Measurements from ENCODE around the gene WDR82.
A peak's percentile ranks its signal among the peaks of the same experiment; 100 is the strongest.

WDR82 gene, protein sequence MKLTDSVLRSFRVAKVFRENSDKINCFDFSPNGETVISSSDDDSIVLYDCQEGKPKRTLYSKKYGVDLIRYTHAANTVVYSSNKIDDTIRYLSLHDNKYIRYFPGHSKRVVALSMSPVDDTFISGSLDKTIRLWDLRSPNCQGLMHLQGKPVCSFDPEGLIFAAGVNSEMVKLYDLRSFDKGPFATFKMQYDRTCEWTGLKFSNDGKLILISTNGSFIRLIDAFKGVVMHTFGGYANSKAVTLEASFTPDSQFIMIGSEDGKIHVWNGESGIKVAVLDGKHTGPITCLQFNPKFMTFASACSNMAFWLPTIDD

GRCh38 chr3:52278510-52279069 lies at the start of gene WDR82:
TSS of gene WDR82 (minus strand) at chr3:52278649. CDS start at chr3:52278361, 288 bp downstream.
- DNase-seq (ENCODE audit: low read depth): peak; percentile 100

GRCh38 chr3:52327486-52328290 lies 49.2 kb upstream of the WDR82 start:
- DNase-seq (ENCODE audit: low read depth): no peak

- no peak for DNase-seq (ENCODE audit: low read depth)
Observed at GRCh38 chr3:52326976-52327375, 48.5 kb upstream of the WDR82 start.

GRCh38 chr3:52325686-52326085 lies 47.2 kb upstream of the WDR82 start:
- DNase-seq (ENCODE audit: low read depth): no peak

- DNase-seq (ENCODE audit: low read depth): no peak
Observed at GRCh38 chr3:52324676-52325075, 46.2 kb upstream of the WDR82 start.

GRCh38 chr3:52323526-52324295 lies 45.3 kb upstream of the WDR82 start:
- DNase-seq (ENCODE audit: low read depth): no peak

DNA sequence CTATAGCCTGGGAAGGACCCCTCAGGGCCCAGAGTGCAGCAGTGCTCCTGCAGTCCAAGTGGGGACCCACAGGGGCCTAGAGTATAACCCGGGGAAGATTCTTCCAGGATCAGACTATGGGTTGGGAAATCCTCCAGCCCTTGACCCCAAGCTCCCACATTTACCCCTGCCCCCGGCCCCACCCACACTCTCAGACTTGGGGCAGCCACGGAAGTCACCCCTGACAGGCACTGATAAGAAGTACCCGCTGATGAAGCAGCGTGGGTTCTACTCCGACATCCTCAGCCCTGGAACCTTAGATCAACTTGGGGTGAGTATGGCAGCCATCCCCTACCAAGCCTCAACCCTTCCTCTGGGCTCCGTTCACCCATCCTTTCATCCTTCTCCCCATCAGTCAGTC lies 44.0 kb upstream of the WDR82 start:
- no peak for DNase-seq (ENCODE audit: low read depth)

DNA sequence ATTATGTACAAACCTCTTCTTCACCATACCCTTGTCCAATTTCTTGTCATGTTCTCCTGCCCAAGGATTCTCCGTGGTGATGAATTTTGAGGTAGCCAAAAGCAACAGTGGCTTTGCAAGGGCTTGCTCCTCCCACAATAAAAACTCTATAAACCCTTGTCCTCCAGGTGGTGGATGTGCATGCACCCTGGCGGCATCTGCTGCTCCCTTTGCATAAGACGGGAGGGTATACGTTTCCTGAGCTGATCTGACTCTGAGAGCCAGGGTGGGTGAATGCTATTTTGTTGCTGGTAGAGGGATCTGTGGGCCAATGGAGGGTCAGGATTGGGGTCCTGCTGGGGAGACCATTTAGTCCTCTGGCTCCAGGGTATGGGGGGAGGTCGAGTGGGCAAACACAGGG lies 43.0 kb upstream of the WDR82 start:
- no peak for DNase-seq (ENCODE audit: low read depth)

- DNase-seq (ENCODE audit: low read depth): no peak
Observed at GRCh38 chr3:52319921-52320595, 41.6 kb upstream of the WDR82 start.

- no peak for DNase-seq (ENCODE audit: low read depth)
Observed at GRCh38 chr3:52318186-52318816, 39.9 kb upstream of the WDR82 start.

DNA sequence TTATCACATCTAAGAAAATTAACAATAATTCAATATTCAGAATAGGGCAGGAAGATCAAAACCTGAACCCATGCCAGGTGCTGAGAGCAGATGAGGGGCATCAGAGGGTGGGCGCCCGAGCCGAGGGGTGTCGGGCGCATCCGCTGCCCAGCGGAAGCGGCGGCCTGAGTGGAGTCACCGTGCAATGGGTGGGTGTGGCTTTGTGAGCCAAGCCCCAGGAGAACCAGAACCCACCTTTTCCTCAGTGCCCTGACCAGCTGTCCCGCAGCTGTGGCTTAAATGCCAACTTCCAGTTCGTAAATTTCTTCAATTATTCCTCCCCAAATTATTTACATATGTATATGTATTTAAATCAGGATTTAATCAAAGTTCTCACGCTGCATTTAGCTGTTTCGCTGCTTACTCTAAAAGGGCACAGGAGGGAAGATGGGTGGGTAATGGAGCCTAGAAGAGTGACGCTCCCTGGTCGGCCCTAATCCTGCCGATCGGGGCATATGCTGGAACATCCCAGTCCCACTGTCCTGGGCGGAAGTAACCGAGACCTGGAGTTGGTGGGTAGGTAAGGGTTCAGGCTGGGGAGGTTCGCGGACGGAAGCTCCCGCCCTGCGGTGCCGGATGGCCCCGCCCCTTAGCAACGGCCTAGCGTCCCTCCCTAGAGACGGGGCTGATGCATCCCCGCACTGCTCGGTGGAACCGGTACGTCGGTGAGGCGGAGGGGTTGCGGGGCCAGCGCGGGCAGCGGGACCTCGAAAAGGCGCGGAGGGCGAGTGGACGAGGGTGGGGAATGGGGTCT lies 39.0 kb upstream of the WDR82 start:
- DNase-seq (ENCODE audit: low read depth): peak; percentile 33

GRCh38 chr3:52315977-52316764 lies 37.7 kb upstream of the WDR82 start, which contains the start of gene DNAH1:
TSS of gene DNAH1 (plus strand) at chr3:52316319. CDS start at chr3:52322443, 6,124 bp downstream.
- no peak for DNase-seq (ENCODE audit: low read depth)

DNA sequence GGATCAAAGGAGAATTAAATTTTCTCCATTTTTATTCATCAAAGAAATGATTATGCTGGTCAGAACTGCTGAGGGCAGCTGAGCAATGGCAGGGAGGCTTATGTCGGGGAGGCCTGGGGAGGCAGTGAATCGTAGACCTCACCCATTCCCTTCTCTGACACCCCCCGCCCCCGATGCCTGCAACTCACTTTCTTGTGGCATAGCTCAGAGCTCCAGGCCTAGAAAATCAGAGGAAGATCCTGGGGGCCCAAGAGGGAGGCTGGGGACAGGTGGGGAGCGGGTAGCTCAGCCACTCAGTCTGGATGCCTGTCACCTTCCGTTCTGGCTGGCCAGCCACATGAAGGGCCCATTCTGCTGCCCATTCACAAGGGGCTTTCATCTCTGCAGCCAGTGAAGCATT lies 36.6 kb upstream of the WDR82 start:
- DNase-seq (ENCODE audit: low read depth): no peak

DNA sequence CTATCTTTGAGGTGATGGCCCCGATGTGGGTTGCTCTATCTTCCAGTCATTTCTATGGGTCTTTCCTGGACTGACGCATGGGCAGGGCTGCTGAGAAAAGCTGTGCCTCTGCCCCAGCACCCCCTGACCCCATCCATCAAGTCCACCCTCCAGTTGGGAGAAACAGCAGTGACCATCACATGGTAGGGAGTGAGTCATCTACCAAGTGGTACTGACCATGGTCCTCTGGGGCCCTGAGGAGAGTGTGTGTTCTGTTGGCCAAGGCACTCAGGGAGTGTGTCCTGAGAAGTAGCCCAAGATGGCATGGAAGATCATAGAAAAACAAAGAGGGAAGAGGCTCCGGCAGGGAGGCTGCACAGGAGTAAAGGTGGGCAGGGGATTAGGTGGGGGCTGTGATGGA lies 36.0 kb upstream of the WDR82 start:
- DNase-seq (ENCODE audit: low read depth): no peak

GRCh38 chr3:52313774-52314188 lies 35.3 kb upstream of the WDR82 start:
- no peak for DNase-seq (ENCODE audit: low read depth)

GRCh38 chr3:52313188-52313773 lies 34.8 kb upstream of the WDR82 start:
- no peak for DNase-seq (ENCODE audit: low read depth)

- no peak for DNase-seq (ENCODE audit: low read depth)
Observed at GRCh38 chr3:52311576-52312119, 33.2 kb upstream of the WDR82 start.

- DNase-seq (ENCODE audit: low read depth): no peak
Observed at GRCh38 chr3:52310861-52311575, 32.6 kb upstream of the WDR82 start.
